H9 (cell line): ENCODE results near the gene SERPINA6. TPM values are rescaled to one million over a fixed set of nuclear protein-coding genes. Genes with fewer than 3 reads are reported as not detected.

Source experiments
- DNase-seq: peaks from one replicate; pipeline ENCODE4 v3.0.0-alpha.2; 2017
- H2AFZ ChIP-seq: one replicate; pipeline ENCODE4 v1.6.1; 2013; ENCODE audit warnings: mild to moderate bottlenecking, low read length, control low read depth, moderate library complexity
- H2AK5ac ChIP-seq: 2 replicates; pipeline ENCODE4 v1.6.1; 2013; ENCODE audit warnings: low read length, control low read depth, mixed read lengths; ENCODE audit not compliant: insufficient read length
- H2BK120ac ChIP-seq: one replicate; pipeline ENCODE4 v1.6.1; 2013; ENCODE audit warnings: low read depth, mild to moderate bottlenecking, low read length, control low read depth, inconsistent platforms; ENCODE audit not compliant: poor library complexity, severe bottlenecking
- H2BK12ac ChIP-seq: 2 replicates; pipeline ENCODE4 v1.6.1; 2013; ENCODE audit warnings: low read length, control low read depth, mixed read lengths, low read depth; ENCODE audit not compliant: insufficient read length
- H2BK15ac ChIP-seq: 2 replicates; pipeline ENCODE4 v1.6.1; 2013; ENCODE audit warnings: low read depth, low read length, control low read depth
- H2BK20ac ChIP-seq: one replicate; pipeline ENCODE4 v1.6.1; 2013; ENCODE audit warnings: low read depth, mild to moderate bottlenecking, low read length, control low read depth, inconsistent platforms; ENCODE audit not compliant: poor library complexity, severe bottlenecking
- H2BK5ac ChIP-seq: 2 replicates; pipeline ENCODE4 v1.6.1; 2013; ENCODE audit warnings: low read length, control low read depth, mixed read lengths; ENCODE audit not compliant: insufficient read length
- H3K14ac ChIP-seq: 2 replicates; pipeline ENCODE4 v1.6.1; 2013; ENCODE audit warnings: low read length, control low read depth; ENCODE audit not compliant: insufficient read depth
- H3K18ac ChIP-seq: 2 replicates; pipeline ENCODE4 v1.6.1; 2013; ENCODE audit warnings: low read depth, mild to moderate bottlenecking, mixed read lengths, low read length, control low read depth; ENCODE audit not compliant: insufficient read length
- H3K23ac ChIP-seq: 2 replicates; pipeline ENCODE4 v1.6.1; 2013; ENCODE audit warnings: low read length, control low read depth, mixed read lengths, low read depth; ENCODE audit not compliant: insufficient read length
- H3K23me2 ChIP-seq: 2 replicates; pipeline ENCODE4 v1.6.1; 2013; ENCODE audit warnings: low read depth, mild to moderate bottlenecking, mixed read lengths, low read length, control low read depth; ENCODE audit not compliant: insufficient read length, poor library complexity, severe bottlenecking
- H3K27ac ChIP-seq: 2 replicates; pipeline ENCODE4 v1.5.1; 2013; ENCODE audit warnings: low read length, control low read depth, mixed read lengths, low read depth; ENCODE audit not compliant: insufficient read length
- H3K27me3 ChIP-seq: 2 replicates; pipeline ENCODE4 v1.6.1; 2013; ENCODE audit warnings: low read length, control low read depth, inconsistent platforms; ENCODE audit not compliant: insufficient read depth
- H3K4ac ChIP-seq: 2 replicates; pipeline ENCODE4 v1.6.1; 2013; ENCODE audit warnings: low read depth, mild to moderate bottlenecking, control low read depth, inconsistent platforms, low read length, moderate library complexity
- H3K4me1 ChIP-seq: 2 replicates; pipeline ENCODE4 v1.6.1; 2013; ENCODE audit warnings: low read length, control low read depth, inconsistent platforms; ENCODE audit not compliant: insufficient read depth
- H3K4me2 ChIP-seq: 2 replicates; pipeline ENCODE4 v1.6.1; 2013; ENCODE audit warnings: low read length, control low read depth, mixed read lengths; ENCODE audit not compliant: insufficient read length, insufficient read depth
- H3K56ac ChIP-seq: 2 replicates; pipeline ENCODE4 v1.6.1; 2013; ENCODE audit warnings: low read depth, mild to moderate bottlenecking, mixed read lengths, low read length, control low read depth; ENCODE audit not compliant: insufficient read length
- H3K79me1 ChIP-seq: 2 replicates; pipeline ENCODE4 v1.6.1; 2013; ENCODE audit warnings: low read depth, mild to moderate bottlenecking, moderate library complexity, low read length, control low read depth, inconsistent platforms; ENCODE audit not compliant: insufficient read depth, poor library complexity, severe bottlenecking
- H3K79me2 ChIP-seq: 2 replicates; pipeline ENCODE4 v1.6.1; 2013; ENCODE audit warnings: low read length, control low read depth, inconsistent platforms; ENCODE audit not compliant: insufficient read depth
- H3K9ac ChIP-seq: 2 replicates; pipeline ENCODE4 v1.6.1; 2013; ENCODE audit warnings: low read length, control low read depth, mixed read lengths; ENCODE audit not compliant: insufficient read length; ENCODE audit errors: extremely low read depth
- H3K9me3 ChIP-seq: one replicate; pipeline ENCODE4 v1.6.1; 2013; ENCODE audit warnings: low read depth, low read length, inconsistent platforms; ENCODE audit not compliant: control insufficient read depth
- H3T11ph ChIP-seq: one replicate; pipeline ENCODE4 v1.6.1; 2013; ENCODE audit warnings: mild to moderate bottlenecking, low read length, control low read depth, inconsistent platforms
- H4K20me1 ChIP-seq: one replicate; pipeline ENCODE4 v1.6.1; 2013; ENCODE audit not compliant: control insufficient read depth, insufficient read length, insufficient read depth
- H4K5ac ChIP-seq: 2 replicates; pipeline ENCODE4 v1.6.1; 2013; ENCODE audit warnings: low read depth, mild to moderate bottlenecking, mixed read lengths, low read length, control low read depth; ENCODE audit not compliant: insufficient read length
- H4K8ac ChIP-seq: replicated peaks from 2 replicates; pipeline ENCODE4 v1.6.1; 2013; ENCODE audit warnings: low read length, control low read depth, mixed read lengths, low read depth; ENCODE audit not compliant: insufficient read length
- H4K91ac ChIP-seq: 2 replicates; pipeline ENCODE4 v1.6.1; 2013; ENCODE audit warnings: low read depth, mild to moderate bottlenecking, moderate library complexity, mixed read lengths, low read length, control low read depth; ENCODE audit not compliant: insufficient read length
- H3K27ac Mint-ChIP-seq, 3 experiments: 2 replicates in 2 of 3; 3 replicates in 1 of 3; pipeline ENCODE4 v1.8.0; 2020 to 2021; ENCODE audit warnings: mixed read lengths in 3 of 3, mild to moderate bottlenecking in 1 of 3, moderate library complexity in 1 of 3
- H3K27me3 Mint-ChIP-seq: 2 replicates; pipeline ENCODE4 v1.8.0; 2021; ENCODE audit warnings: low read depth, mild to moderate bottlenecking, moderate library complexity, mixed read lengths
- H3K36me3 Mint-ChIP-seq, 3 experiments: 2 replicates in 2 of 3; 3 replicates in 1 of 3; pipeline ENCODE4 v1.8.0; 2020 to 2021; ENCODE audit warnings: low read depth in 3 of 3, mixed read lengths in 3 of 3; ENCODE audit not compliant: insufficient read depth in 1 of 3
- H3K4me1 Mint-ChIP-seq, 2 experiments: 2 replicates each; pipeline ENCODE4 v1.8.0; 2020; ENCODE audit warnings: mixed read lengths in 2 of 2
- H3K4me3 Mint-ChIP-seq, 2 experiments: 2 replicates in 1 of 2; 3 replicates in 1 of 2; pipeline ENCODE4 v1.8.0; 2020 to 2021; ENCODE audit warnings: mild to moderate bottlenecking in 2 of 2, mixed read lengths in 2 of 2, moderate library complexity in 1 of 2
- H3K9me3 Mint-ChIP-seq, 2 experiments: 2 replicates in 1 of 2; 3 replicates in 1 of 2; pipeline ENCODE4 v1.8.0; 2020; ENCODE audit warnings: mild to moderate bottlenecking in 2 of 2, mixed read lengths in 2 of 2, moderate library complexity in 1 of 2
- CTCF ChIP-seq: fragments of 200-600 bp; sonication (generic); conservative IDR thresholded peaks from 3 replicates; pipeline ENCODE4 v1.8.0; 2021; ENCODE audit warnings: antibody characterized with exemption, mild to moderate bottlenecking
- WGBS: extraction: QIAGEN DNeasy Blood & Tissue Kit; methylation state at CpG from one replicate; pipeline ENCODE4 v1.1.7; 2013; ENCODE audit warnings: missing lambda C conversion rate, low lambda C conversion rate, mixed read lengths; ENCODE audit not compliant: insufficient read length; ENCODE audit errors: extremely low coverage; 5-methylcytosine and 5-hydroxymethylcytosine counted together
- total RNA-seq: library from RNA; stranded (reverse); gene quantifications from 2 replicates; pipeline ENCODE4 v1.2.1, GENCODE V29; 2021

Gene SERPINA6
- total RNA-seq, 1 experiment from 2014 or later, result not detected

GRCh38 chr14:94316692-94317091 lies 6.4 kb downstream of the SERPINA6 start:
- no CpG with 5 or more reads among the region's 1 CpG for WGBS

More at GRCh38 chr14:94316692-94317091, 6.4 kb downstream of the SERPINA6 start:
- Histone ChIP-seq H4K20me1 (no peaks in the 10 kb centered on the region), H2BK15ac (no peak overlapping the region), H3K9ac (no peak overlapping the region), H3T11ph (no peak overlapping the region), H2BK20ac (no peak overlapping the region), H3K23ac (no peak overlapping the region), H3K9me3 (no peaks in the 10 kb centered on the region), H3K27me3 (no peaks in the 10 kb centered on the region), H3K56ac (no peak overlapping the region), H2BK12ac (no peak overlapping the region), H4K91ac (no peak overlapping the region), H3K4ac (no peak overlapping the region), H3K27ac (no peak overlapping the region), H3K23me2 (no peaks in the 10 kb centered on the region), H3K14ac (no peak overlapping the region), H3K4me2 (no peak overlapping the region), H2BK120ac (no peak overlapping the region), H3K79me2 (no peaks in the 10 kb centered on the region), H4K8ac (no peak overlapping the region), H4K5ac (no peak overlapping the region), H2AFZ (no peak overlapping the region), H3K18ac (no peak overlapping the region), H2BK5ac (no peak overlapping the region), H3K4me1 (no peaks in the 10 kb centered on the region), H2AK5ac (no peak overlapping the region), H3K79me1 (no peaks in the 10 kb centered on the region)
- no peak overlapping the region for H3K27ac Mint-ChIP-seq
- H3K36me3 Mint-ChIP-seq, result no peaks in the 10 kb centered on the region
- H3K4me3 Mint-ChIP-seq, result no peak overlapping the region
- H3K27me3 Mint-ChIP-seq, result peaks cover 2% of the 10 kb centered on the region; the same call in 1 of the 2 replicates
- TF ChIP-seq CTCF, result no peak
- H3K9me3 Mint-ChIP-seq, result no peaks in the 10 kb centered on the region
- peaks cover 5 to 6% of the 10 kb centered on the region in 2 experiments; a peak in 2 of 4 replicates for H3K4me1 Mint-ChIP-seq
- DNase-seq, result no peak
